GM21717 (cell line): ENCODE measurements around the gene POSTN.
"Not testable (repeated sequence)": the region's sequence is repeated elsewhere in the genome, so short reads cannot be mapped to it uniquely, and the experiment has no call there.

Source experiments
- ATAC-seq: cut with Tn5 transposase; IDR thresholded peaks from one replicate; pipeline ENCODE4 v1.9.1; 2021; ENCODE audit warnings: mild to moderate bottlenecking, moderate library complexity; ENCODE audit not compliant: unreplicated experiment

The POSTN gene

GRCh38 chr13:37596805-37597204, 1.8 kb downstream of the POSTN start:
- no peak for ATAC-seq

DNA sequence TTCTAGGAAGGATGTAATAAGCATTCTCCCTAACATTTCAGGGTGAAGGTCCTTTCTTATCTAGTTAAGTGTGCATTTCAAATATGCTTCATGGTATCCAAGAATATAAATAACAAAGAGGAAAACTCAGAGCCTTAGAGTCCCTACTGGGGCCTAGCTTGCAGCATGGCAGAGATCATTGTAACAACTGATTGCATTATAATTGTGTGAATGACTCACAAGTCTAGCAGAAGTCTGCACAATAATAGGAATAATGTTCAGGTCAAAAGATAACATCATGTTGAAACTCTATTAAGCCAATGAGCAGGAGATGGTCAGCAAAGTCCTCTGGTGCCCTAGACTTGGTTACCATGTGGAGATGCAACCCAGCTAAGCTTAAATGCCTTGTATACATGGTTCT, 3.4 kb downstream of the POSTN start:
- no peak for ATAC-seq

DNA sequence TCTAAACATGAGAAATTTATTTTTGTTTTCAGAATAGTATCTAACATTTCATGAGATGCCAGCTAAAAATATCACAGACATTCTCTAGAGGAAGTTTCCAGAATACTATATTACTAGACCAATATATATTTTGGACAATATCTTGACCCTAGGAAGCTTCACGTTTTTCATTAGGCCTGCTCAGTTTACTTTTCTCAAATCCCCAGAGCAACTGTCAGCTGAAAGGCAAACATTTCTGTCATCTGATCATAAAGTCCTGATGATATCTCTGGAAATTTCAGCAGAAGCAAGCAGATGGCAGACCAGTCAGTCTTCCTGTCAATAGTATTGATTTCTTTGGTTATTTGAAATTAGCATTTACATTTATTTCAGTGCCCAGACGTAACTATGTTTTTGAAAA, 4.0 kb downstream of the POSTN start:
- ATAC-seq = no peak

DNA sequence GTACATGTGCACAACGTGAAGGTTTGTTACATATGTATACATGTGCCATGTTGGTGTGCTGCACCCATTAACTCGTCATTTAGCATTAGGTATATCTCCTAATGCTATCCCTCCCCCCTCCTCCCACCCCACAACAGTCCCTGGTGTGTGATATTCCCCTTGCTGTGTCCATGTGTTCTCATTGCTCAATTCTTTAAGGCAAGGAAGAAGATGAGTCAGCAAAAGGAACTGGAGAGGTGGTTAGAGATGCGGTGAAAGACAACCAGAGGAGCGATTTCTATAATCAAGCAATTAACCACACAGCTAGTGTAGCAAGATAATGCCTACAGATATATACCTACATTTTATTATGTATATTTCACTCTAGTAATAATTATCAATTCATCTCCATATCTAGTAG, 9.2 kb downstream of the POSTN start:
- ATAC-seq = not testable (repeated sequence)

- no peak for ATAC-seq
These were observed 11.3 kb downstream of the POSTN start for GRCh38 chr13:37587236-37587635.

- ATAC-seq = no peak
These were observed 12.4 kb downstream of the POSTN start for GRCh38 chr13:37586164-37586563.

DNA sequence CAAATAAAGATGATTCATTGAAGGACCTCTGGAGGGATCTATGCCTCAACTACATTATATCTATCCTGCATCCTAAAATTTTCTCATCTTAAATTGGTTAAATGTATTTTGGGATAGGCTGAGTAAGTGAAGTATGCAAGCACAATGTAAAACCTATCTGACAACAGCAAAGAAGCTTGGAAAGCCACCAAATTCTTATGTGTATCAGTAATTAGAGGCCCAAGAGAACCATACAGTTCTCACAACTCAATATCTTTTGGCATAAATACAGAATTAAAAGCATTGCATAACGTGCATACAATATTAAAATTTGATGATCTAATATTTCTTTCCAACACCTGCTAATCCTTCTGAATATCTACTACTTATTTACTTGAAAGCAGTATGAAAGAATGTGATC, 13.0 kb downstream of the POSTN start:
- no peak for ATAC-seq

GRCh38 chr13:37576601-37577000, 22.0 kb downstream of the POSTN start:
- no peak for ATAC-seq

- ATAC-seq = no peak
These were observed 33.1 kb downstream of the POSTN start for GRCh38 chr13:37565425-37565824.

DNA sequence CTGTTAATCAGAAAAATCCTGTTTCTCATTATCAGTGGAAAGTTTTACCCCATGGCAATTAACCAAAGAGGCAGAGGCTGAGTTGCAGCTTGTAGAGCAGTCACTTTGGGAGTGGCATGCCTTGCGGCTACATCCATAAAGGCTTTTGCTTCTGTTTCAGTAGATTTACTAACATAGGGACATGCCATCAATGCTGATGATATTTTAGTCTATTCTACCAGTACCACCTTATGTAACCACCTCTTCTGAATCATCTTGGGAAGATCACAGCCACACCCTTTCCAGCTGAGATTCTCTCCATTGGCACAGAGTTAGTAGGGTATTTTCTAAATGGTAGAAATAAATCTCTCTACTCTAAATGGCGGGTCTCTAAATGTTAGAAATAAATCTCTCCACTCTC, 37.5 kb downstream of the POSTN start:
- no peak for ATAC-seq

DNA sequence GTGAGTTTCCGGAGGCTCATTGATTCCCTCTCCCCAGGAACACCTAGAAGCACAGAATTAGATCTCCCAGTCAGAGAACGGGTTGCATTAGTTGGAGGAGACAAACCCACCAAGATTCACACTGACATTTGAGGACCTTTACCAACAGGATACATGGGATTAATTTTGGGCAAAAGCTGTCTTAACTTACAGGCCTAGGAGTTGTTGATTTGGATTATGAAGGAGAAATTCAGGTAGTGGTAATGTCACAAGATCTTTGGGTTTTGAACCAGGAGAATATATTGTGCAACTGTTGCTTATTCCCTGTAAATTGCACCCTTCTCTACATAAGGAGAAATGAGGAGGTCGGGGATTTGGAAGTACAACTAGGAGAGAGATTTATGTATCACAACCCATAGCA, 38.0 kb downstream of the POSTN start:
- no peak for ATAC-seq

- ATAC-seq = not testable (repeated sequence)
These were observed 39.8 kb downstream of the POSTN start for GRCh38 chr13:37558766-37559165.

GRCh38 chr13:37546087-37546486, 52.5 kb downstream of the POSTN start:
- no peak for ATAC-seq

DNA sequence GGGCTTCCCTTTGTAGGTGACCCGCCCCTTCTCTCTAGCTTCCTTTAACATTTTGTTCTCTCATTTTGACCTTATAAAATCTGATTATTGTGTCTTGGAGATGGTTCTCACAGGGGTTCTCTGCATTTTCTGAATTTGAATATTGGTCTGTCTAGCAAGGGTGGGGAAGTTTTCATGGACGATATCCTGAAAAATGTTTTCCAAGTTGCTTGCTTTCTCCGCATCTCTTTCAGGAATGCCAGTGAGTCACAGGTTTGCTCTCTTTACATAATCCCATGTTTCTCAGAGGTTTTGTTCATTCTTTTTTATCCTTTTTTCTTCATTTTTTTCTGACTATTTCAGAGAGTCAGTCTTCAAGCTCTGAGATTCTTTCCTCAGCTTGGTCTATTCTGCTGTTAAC, 53.6 kb downstream of the POSTN start:
- ATAC-seq = no peak

DNA sequence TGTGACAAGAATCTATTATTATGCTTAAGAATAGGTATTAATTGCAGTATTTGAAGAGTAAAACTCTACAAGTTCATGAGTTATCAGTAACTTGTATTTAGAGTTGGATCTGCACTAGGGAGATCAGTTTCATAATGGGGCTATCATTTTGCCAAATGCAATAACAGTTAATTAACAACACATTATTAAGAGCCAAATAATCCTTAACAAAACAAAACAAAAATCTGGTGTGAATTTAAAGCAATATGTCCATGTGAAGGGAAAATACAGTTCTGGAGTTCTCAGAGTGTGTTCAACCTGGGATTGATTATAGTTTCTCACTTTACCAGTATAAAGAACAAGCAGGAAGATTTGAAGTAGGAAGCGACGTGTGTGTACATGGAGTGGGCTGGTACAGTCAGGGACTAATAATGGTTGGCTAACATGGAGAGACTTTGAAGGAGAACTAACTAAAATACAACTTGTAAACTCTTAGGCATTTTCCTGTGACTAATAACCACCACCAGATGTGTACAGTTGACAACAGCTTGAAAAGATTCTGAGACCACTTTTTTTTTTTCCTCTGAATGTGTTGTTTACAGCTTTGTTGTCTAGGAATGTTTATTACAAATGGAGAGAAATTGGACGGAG, 58.5 kb downstream of the POSTN start:
- no peak for ATAC-seq

GRCh38 chr13:37539170-37539569, 59.4 kb downstream of the POSTN start:
- no peak for ATAC-seq

GRCh38 chr13:37535501-37535900, 63.1 kb downstream of the POSTN start:
- no peak for ATAC-seq

GRCh38 chr13:37534676-37535075, 63.9 kb downstream of the POSTN start:
- no peak for ATAC-seq

DNA sequence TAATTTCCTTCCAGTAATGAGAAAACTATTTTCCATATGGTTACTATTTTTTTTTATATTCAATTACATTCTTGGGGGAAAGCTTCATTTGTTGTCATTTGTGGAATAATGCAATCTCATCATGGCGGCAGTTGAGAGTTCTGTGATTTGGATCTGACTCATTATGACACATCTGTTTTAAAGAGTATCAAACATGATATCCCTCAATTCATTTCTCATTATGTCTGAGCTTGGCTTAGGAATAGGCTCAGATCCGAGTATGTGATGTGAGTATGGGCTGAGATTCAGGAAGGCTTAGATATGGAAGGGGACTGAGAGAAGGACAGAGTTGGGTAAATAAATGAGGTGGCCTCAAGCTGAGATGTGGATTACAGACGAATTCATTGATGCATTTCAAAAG, 64.4 kb downstream of the POSTN start:
- ATAC-seq = no peak

DNA sequence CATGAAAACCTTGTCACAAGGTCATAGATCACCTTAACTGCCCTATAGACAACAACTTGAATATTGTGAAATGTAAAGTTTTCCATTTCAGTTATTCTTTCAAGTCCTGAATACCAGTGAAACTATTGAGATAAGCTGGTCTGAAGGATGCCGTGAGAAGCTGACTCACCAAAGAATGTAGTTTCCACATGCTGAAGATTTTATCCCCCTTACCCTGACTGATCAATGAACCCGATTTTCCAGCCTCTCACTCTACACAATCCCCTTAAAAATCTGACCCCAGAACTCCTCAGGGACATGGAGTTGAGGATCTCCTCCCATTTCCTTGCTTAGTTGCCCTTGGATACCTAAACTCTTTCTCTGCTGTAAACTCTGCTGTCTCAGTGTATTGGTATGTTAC, 67.5 kb downstream of the POSTN start:
- ATAC-seq = no peak

DNA sequence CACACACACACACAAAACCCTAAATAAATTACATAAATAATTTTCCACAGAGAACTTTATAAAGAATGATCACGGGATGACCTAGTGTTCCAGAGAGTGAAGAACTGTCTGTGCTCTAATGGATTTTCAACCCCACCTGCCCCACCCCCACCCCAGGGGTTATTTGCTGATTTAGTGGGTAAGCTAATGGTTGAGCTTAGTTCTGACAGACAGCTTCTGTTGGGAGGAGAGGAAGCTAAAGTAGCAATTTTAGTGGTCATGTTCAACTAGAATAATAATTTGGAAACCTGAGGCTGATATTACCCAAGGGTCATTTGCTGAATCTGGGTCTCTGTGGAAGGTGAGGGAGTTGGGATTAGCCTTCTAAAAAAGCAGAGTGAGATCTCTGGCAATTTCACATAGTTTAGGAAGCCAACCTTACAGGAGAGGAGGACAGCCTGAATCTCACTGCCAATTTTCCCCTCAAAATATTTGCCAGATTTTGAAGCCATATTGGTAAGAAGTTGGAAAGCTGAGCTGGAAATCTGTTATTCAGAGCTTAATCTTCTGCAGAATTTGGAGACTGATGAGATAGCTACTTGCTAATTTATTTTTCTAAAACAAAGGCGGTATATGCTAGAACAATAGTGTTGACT, 68.7 kb downstream of the POSTN start:
- no peak for ATAC-seq

DNA sequence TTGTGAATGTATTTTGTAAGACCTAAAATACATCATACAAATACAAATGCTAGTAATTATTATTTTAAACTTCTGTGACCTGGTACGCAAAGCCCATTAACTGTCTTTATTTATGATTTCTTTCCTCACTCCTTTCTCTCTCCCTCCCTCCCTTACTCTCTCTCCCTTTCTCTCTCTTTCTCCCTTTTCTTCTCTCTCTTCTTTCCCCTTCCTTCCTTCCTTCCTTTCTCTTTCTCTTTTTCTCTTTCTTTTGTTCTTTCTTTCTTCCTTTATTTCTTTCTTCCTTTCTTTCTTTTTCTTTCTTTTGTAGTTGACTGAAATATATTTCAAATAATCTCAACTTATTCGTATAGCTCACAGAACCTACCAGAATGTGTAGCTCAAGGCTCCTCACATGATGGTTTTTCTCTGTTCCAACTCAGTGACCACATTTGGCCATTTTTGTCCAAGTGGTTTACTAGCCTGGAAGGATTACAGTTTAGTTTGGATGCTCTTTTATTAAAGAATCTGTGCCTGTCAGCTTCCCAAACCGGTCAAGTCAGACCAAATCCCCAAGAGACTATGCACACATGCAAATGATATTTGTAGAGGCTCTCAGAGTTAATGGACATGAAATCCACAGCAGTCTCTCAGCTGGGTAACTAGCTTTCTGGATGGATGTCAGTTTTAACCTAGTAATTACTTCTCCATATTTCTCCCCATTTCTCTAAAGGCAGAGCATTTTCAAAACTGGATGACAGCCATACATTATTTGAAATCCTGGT, 71.7 kb downstream of the POSTN start:
- no peak for ATAC-seq
